ENCODE results near the gene CEP104. TPM values are rescaled to one million over a fixed set of nuclear protein-coding genes. Genes with fewer than 3 reads are reported as not detected.
A peak's percentile ranks its signal among the peaks of the same experiment; 100 is the strongest.
"Not testable (repeated sequence)": the region's sequence is repeated elsewhere in the genome, so short reads cannot be mapped to it uniquely, and the experiment has no call there.

Gene CEP104
- total RNA-seq, 1 donor from 2014 or later: 18.3 TPM

DNA sequence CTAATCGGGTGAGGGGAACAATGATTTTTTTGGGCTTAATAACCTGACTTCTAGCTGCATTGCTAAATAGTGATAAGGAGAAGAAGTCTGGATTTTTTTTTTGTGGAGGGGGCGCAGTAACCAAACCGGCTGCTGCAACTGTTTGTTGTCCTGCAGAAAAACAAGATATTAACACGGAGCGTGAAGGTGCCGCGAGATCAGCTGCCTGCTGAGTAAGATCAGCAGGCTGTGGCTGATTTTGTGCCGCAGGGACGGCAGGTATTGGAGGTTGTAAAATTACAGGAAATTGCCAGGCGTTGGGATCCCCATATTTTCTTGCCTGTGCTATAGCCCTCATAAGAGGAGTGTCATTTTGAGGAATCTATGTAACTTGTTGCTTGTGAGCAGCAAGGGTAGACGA lies 52.0 kb downstream of the CEP104 start:
- DNase-seq (ENCODE audit: low read depth): no peak
- no peak overlapping the region for H3K4me3 ChIP-seq (ENCODE audit: low read depth, low read length)
- TF ChIP-seq, protein P1, sequence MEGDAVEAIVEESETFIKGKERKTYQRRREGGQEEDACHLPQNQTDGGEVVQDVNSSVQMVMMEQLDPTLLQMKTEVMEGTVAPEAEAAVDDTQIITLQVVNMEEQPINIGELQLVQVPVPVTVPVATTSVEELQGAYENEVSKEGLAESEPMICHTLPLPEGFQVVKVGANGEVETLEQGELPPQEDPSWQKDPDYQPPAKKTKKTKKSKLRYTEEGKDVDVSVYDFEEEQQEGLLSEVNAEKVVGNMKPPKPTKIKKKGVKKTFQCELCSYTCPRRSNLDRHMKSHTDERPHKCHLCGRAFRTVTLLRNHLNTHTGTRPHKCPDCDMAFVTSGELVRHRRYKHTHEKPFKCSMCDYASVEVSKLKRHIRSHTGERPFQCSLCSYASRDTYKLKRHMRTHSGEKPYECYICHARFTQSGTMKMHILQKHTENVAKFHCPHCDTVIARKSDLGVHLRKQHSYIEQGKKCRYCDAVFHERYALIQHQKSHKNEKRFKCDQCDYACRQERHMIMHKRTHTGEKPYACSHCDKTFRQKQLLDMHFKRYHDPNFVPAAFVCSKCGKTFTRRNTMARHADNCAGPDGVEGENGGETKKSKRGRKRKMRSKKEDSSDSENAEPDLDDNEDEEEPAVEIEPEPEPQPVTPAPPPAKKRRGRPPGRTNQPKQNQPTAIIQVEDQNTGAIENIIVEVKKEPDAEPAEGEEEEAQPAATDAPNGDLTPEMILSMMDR (conservative IDR thresholded peaks at IDR 0.05; ENCODE audit: low read depth, low read length): no peak

DNA sequence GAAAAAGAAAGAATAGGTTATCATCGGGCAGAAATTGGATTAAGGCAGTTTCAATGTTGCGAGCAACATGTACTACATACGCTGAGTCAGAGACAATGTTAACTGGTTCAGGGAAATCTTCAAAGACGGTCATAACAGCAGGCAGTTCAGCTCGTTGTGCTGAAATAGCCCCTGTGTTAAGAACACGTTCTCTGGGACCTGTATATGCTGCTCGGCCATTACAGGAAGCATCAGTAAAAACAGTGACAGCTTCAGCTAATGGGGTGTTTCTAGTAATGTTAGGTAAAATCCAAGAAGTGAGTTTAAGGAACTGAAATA lies 52.4 kb downstream of the CEP104 start:
- not testable (repeated sequence) for DNase-seq (ENCODE audit: low read depth); H3K4me3 ChIP-seq (ENCODE audit: low read depth, low read length)

DNA sequence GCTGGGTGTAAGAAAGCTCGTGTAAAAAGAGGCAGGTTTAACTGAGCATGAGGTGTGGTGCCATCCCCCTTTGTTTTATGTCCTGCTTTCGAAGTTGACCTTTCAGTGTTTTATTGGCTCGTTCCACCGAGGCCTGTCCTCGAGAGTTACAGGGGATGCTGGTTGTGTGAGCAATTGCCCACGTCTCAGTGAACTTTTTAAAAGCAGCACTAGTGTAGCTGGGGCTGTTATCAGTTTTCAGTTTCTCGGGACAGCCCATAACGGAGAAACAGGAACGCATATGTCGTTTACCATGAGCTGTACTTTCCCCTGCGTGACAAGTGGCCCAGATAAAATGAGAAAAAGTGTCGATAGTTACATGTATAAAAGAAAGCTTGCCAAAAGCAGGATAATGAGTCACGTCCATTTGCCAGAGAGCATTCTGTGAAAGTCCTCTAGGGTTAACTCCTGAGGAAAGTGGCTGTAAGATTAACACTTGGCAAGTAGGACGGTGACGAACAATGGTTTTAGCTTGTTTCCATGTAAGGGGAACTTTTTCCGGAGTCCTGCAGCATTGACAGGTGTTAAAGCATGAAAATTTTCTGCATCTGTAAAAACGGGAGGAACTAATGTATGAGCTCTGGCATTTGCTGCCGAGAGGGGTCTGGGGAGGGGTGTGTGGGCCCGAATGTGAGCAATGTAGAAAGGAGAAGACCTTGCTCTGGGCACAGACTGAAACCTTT lies 52.9 kb downstream of the CEP104 start:
- no peak overlapping the region for H3K4me3 ChIP-seq (ENCODE audit: low read depth, low read length)
- TF ChIP-seq, protein P1 (conservative IDR thresholded peaks at IDR 0.05; ENCODE audit: low read depth, low read length): no peak
- no peak for DNase-seq (ENCODE audit: low read depth)

DNA sequence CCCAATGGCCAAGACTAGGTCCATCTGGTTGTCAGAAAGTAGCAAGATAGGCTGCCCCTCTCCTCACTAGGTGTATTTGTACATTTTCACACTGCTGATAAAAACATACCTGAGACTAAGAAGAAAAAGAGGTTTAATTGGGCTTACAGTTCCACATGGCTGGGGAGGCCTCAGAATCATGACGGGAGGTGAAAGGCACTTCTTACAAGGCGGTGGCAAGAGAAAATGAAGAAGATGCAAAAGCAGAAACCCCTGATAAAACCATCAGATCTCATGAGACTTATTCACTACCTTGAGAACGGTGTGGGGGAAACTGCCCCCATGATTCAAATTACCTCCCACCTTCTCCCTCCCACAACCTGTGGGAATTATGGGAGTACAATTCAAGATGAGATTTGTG lies 56.2 kb downstream of the CEP104 start:
- DNase-seq (ENCODE audit: low read depth); H3K4me3 ChIP-seq (ENCODE audit: low read depth, low read length): not testable (repeated sequence)

DNA sequence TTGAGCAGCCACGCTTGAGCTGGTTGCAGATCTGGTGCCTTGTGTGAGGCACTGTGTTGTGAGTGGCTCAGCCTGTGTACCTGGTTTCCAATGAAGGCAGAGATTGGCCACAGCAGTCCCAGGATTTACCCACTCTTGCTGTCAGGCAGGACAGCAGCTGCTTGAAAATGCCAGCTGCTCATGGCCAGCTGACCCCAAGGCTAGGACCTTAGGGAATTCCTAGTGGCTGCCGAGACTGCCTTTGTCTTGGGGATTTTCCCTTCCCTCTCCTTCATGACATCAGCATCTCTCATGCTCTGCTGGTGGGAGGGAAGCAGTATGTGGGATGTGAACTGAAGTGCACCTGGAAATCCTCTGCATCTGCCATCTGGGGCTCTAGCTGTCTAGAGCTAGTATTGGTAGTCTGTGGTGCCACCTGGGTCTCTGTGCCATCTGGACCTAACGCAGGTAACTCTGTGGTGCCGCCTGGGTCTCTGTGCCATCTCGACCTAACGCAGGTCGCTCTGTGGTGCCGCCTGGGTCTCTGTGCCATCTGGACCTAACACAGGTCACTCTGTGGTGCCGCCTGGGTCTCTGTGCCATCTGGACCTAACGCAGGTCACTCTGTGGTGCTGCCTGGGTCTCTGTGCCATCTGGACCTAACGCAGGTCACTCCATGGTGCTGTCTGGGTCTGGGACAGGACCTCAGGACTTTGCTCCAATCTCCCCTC lies 56.9 kb downstream of the CEP104 start:
- H3K4me3 ChIP-seq (ENCODE audit: low read depth, low read length): no peak overlapping the region
- TF ChIP-seq, protein P1 (conservative IDR thresholded peaks at IDR 0.05; ENCODE audit: low read depth, low read length): no peak
- DNase-seq (ENCODE audit: low read depth): no peak

DNA sequence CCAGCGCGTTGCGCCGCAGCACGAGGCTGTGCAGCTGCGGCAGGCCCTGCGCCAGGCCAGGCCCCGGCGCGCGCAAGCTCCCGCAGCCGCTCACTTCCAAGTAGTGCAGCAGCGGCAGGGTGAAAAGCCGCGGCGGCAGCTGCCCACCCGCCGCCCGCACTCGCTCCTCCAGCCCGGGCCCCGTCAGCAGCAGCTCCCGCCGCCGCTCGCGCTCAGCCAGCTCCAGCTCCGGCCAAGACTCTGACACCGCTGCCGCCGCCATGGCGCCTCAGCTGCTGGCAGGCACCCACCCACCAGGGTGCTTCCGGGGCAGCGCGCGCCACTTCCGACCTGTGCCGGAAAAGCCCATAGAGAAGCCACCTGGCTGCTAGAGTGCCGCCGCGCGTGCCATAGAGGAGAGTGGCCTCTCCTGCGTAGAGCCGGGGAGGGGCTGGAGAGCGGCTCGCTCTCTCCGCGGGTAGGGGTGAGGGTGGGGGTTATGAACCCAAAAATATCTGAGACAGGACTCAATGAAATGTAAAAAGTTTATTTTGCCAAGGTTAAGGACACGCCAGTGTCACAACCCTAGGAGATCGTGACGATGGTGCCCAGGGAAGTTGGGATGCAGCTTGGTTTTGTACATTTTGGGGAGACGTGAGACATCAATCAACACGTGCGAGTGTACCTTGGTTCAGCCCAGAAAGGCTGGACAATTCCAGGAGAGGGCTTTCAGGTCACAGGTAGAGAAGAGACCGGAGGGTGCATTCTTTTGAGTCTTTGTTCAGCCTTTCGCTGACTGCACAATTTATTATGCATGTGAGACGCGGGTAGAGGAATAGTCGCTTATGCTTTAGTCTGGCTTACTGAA lies 60.6 kb downstream of the CEP104 start, which contains the start of gene LRRC47:
LRRC47 (minus strand) TSS at position 284 of the 847 bp plus-strand sequence; CDS start at position 262, 22 bp downstream.
- H3K4me3 ChIP-seq (ENCODE audit: low read depth, low read length): peak within 1 kb of the TSS; percentile 95
- DNase-seq (ENCODE audit: low read depth): no peak
- TF ChIP-seq, protein P1 (conservative IDR thresholded peaks at IDR 0.05; ENCODE audit: low read depth, low read length): no peak

DNA sequence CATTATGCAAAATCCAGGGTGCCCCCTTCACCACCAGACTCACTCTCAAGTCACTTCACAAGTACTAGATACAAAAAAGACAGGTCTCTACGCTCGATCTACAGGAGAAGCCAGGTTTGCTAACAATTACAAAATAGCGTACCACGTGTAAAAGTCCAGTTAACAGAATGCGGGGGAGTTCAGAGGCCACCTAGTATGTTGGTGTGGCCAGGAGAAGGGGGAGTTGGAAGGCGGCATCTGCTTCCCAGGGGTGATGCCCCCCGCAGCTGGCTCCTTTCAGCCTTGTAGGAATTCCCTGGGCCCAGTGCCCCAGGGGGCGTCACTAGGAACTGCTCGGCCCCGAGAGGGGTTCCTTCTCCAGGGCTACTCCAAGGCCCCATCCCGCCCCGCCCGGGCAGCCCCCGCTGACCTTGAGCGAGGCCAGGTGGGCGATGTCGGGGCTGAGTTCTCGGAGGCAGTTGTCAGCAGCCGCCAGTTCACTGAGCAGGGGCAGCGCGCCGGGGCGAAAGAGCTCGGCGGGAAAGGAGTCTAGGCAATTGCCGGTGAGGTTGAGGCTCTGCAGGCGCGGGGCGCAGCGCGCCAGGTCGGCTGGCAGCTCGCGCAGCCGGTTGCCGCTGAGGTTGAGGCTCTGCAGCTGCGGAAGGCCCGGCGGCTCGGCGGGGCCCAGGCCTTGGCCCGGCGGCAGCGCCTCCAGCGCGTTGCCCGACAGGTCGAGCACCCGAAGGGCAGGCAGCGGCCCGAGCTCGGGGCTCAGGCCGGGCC lies 61.4 kb downstream of the CEP104 start:
- TF ChIP-seq, protein P1 (conservative IDR thresholded peaks at IDR 0.05; ENCODE audit: low read depth, low read length): no peak
- H3K4me3 ChIP-seq (ENCODE audit: low read depth, low read length): peak overlapping the region; percentile 95
- no peak for DNase-seq (ENCODE audit: low read depth)

All from epithelial cell of proximal tubule (primary cell).